Psoas muscle (tissue), 8 donors: Measurements from ENCODE around the gene CD34. TPM values are rescaled to one million over a fixed set of nuclear protein-coding genes. Genes with fewer than 3 reads are reported as not detected.

Experiments
- ATAC-seq, 4 donors: fragments of 200-7000 bp; cut with Tn5 transposase; one replicate each; pipeline ENCODE4 v1.9.1; 2020; ENCODE audit warnings: moderate library complexity in 3 of 4, mild to moderate bottlenecking in 2 of 4
- DNase-seq, 2 donors: peaks; one replicate each; pipeline ENCODE4 v3.0.0-alpha.2; 2020
- H3K27ac ChIP-seq: fragments of 200-600 bp; one replicate; pipeline ENCODE4 v1.8.0; 2022
- H3K27me3 ChIP-seq, 3 donors: fragments of 200-600 bp in 1 of 3; one replicate each; pipeline versions ENCODE4 v1.6.1 to v1.8.0; 2013 to 2022; ENCODE audit warnings: low read length in 2 of 3, mild to moderate bottlenecking in 2 of 3, moderate library complexity in 1 of 3; ENCODE audit not compliant: insufficient read depth in 3 of 3
- H3K36me3 ChIP-seq, 2 donors: fragments of 200-600 bp in 1 of 2; one replicate each; pipeline versions ENCODE4 v1.6.1 to v1.8.0; 2013 to 2022; ENCODE audit warnings: low read depth in 1 of 2, mild to moderate bottlenecking in 1 of 2, moderate library complexity in 1 of 2; ENCODE audit not compliant: insufficient read depth in 1 of 2
- H3K4me1 ChIP-seq: fragments of 200-600 bp; one replicate; pipeline ENCODE4 v1.8.0; 2022
- H3K4me3 ChIP-seq: fragments of 200-600 bp; one replicate; pipeline ENCODE4 v1.8.0; 2022; ENCODE audit warnings: mild to moderate bottlenecking
- H3K9me3 ChIP-seq: fragments of 200-600 bp; one replicate; pipeline ENCODE4 v1.8.0; 2022
- WGBS, 3 donors: extraction: QIAGEN DNeasy Blood & Tissue Kit; methylation state at CpG; one replicate each; pipeline versions ENCODE4 v1.1.6 to v1.1.7; 2013; 5-methylcytosine and 5-hydroxymethylcytosine counted together
- intact Hi-C, 2 donors: fragments of 100-400 bp; cut with DNase I; formaldehyde crosslinking; loops; one replicate each; pipeline versions ENCODE4 v1.11.0 to v1.14.2; 2022
- polyA plus RNA-seq, 3 donors: library from polyadenylated mRNA; stranded (reverse); fragments of 200-250 nt; gene quantifications; one replicate each; pipeline ENCODE4 v1.2.3, GENCODE V29; 2013
- total RNA-seq, 4 donors: library from RNA; stranded (reverse); fragmentation: NEBNext Ultra II Directional in 2 of 4; extraction: Animal tissue kit (Norgen Biotek cat#: 25700) in 2 of 4; gene quantifications; one replicate each; pipeline versions ENCODE4 v1.2.1 to v1.2.4, GENCODE V29; 2021 to 2023
- TF ChIP-seq, protein P1 (sequence below): fragments of 200-600 bp; IDR thresholded peaks from one replicate; pipeline ENCODE4 v1.8.0; 2022; ENCODE audit warnings: antibody characterized with exemption
- donor health status: healthy with polysubstance abuse.
- donor health status: DM: no; HTN: no; CAD: no; lungs with moderate emphysema.
- donor health status: Bipolar disorder and iron deficiency.
- donor health status: healthy.
- donor health status: DM: yes; HTN: yes; CAD: no.
- donor health status: DM: no; HTN: no; CAD: no.
- donor health status: DM: no; HTN: no; CAD: no.
- donor health status: DM: yes; HTN: yes; CAD: no.

Gene CD34
- total and polyA plus RNA-seq, 7 donors: 14.4 to 61.1 (median 21.1) TPM

DNA sequence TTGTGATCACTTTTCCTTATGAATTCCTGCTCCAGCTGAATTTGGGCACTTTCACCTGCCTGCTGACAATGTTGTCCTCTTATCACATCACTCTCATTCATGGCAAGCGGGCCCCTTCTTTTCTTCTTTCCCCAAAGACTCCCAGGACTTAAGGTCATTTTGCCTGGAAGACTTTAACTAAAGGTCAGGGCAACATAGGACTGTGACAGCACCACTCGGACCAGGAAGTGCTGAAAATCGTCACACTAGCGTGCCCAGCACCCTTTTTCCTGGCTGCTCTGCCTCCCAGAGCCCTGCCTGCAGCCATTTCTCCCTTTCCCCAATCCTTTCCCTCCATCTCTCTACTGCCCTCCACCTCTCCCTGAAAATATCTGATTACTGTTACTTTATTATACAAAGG lies 35.4 kb downstream of the CD34 start:
- ATAC-seq: no peak
- H3K27me3 ChIP-seq: no peaks in the 10 kb centered on the region
- WGBS, 3 donors: 69 to 79% (median 71%) methylated on average over 4 of the region's 4 CpGs
- intact Hi-C loops: no loop called here
- TF ChIP-seq, protein P1, sequence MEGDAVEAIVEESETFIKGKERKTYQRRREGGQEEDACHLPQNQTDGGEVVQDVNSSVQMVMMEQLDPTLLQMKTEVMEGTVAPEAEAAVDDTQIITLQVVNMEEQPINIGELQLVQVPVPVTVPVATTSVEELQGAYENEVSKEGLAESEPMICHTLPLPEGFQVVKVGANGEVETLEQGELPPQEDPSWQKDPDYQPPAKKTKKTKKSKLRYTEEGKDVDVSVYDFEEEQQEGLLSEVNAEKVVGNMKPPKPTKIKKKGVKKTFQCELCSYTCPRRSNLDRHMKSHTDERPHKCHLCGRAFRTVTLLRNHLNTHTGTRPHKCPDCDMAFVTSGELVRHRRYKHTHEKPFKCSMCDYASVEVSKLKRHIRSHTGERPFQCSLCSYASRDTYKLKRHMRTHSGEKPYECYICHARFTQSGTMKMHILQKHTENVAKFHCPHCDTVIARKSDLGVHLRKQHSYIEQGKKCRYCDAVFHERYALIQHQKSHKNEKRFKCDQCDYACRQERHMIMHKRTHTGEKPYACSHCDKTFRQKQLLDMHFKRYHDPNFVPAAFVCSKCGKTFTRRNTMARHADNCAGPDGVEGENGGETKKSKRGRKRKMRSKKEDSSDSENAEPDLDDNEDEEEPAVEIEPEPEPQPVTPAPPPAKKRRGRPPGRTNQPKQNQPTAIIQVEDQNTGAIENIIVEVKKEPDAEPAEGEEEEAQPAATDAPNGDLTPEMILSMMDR: no peak
- no peaks in the 10 kb centered on the region for H3K9me3 ChIP-seq
- H3K4me1 ChIP-seq: peaks cover 9% of the 10 kb centered on the region
- no peak overlapping the region for H3K4me3 ChIP-seq
- DNase-seq: no peak
- H3K27ac ChIP-seq: no peak overlapping the region
- H3K36me3 ChIP-seq: no peaks in the 10 kb centered on the region

DNA sequence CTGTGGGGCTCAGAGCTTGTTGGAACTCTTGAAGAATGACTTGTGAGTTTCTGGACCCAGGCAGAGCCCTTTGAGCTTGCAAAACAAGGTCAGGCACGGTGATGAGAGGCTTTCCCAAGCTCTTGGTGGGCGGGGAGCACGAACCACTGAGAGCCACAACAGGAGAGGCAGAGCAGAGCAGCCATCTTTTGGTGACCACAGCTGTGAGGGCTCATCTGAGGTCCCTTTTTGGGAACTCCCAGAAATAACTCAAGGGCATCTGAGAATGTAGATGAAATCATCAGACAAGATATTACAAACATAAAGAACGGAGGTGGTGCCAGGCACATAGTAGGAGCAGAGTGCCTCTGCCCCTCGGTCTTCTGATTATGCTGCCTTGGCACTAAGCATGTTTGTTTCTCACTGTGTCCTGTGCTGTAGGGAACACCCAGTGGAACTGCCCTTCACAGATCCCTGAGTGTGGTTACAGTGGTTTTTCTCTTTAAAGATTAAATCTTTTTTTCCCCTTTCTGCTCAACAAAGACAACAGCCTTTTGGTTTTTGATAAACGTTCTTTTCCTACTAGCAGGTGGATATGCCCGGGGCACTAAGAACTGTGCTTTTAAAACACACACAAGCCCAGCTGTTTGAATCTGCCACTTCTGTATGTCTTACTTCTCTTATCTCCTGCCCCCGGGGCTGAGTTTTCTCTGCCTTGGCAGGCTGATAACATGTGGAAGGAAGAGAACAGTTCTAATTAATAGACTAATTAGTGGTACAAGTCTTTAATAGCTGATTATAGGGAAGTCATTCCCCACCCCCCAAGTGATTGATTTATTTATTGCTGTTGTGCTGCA lies 37.7 kb downstream of the CD34 start:
- ATAC-seq: no peak

GRCh38 chr1:207872621-207873020 lies 38.3 kb downstream of the CD34 start:
- DNase-seq (no peak), ATAC-seq (no peak)
- Histone ChIP-seq H3K27ac (no peak overlapping the region), H3K4me1 (peaks cover 16% of the 10 kb centered on the region), H3K9me3 (no peaks in the 10 kb centered on the region), H3K4me3 (no peak overlapping the region), H3K27me3 (no peaks in the 10 kb centered on the region), H3K36me3 (no peaks in the 10 kb centered on the region)
- TF ChIP-seq, protein P1: no peak
- WGBS, 3 donors: 94 to 98% (median 98%) methylated on average over 2 of the region's 2 CpGs
- intact Hi-C loops: no loop called here

More for the DNA sequence above, 37.7 kb downstream of the CD34 start:
- intact Hi-C loops: no loop called here
- H3K9me3 ChIP-seq: no peaks in the 10 kb centered on the region
- no peak overlapping the region for H3K27ac ChIP-seq
- peak; percentile 37 to 60 for DNase-seq
- no peaks in the 10 kb centered on the region for H3K27me3 ChIP-seq
- H3K36me3 ChIP-seq: no peaks in the 10 kb centered on the region
- TF ChIP-seq, protein P1: no peak
- H3K4me3 ChIP-seq: no peak overlapping the region
- peaks cover 13% of the 10 kb centered on the region for H3K4me1 ChIP-seq
- WGBS, 3 donors: 40 to 56% (median 48%) methylated on average over 8 of the region's 8 CpGs

GRCh38 chr1:207871117-207871649 lies 39.7 kb downstream of the CD34 start:
- TF ChIP-seq, protein P1: no peak
- WGBS, 3 donors: 89 to 93% (median 91%) methylated on average over 6 of the region's 6 CpGs
- Histone ChIP-seq H3K4me1 (peaks cover 27% of the 10 kb centered on the region), H3K27me3 (no peaks in the 10 kb centered on the region), H3K36me3 (no peaks in the 10 kb centered on the region), H3K9me3 (no peaks in the 10 kb centered on the region), H3K4me3 (no peak overlapping the region), H3K27ac (no peak overlapping the region)
- ATAC-seq (no peak), DNase-seq (no peak)
- intact Hi-C loops: no loop called here
